HG02981 (cell line): Measurements from ENCODE around the gene LRRC34.

ENCODE experiments used
- ATAC-seq: cut with Tn5 transposase; IDR thresholded peaks from one replicate; pipeline ENCODE4 v1.9.1; 2021; ENCODE audit warnings: mild to moderate bottlenecking, moderate library complexity; ENCODE audit not compliant: unreplicated experiment

The LRRC34 gene

GRCh38 chr3:169815590-169816150, 3.0 kb upstream of the LRRC34 start:
- no peak for ATAC-seq

GRCh38 chr3:169813757-169814517, 1.2 kb upstream of the LRRC34 start:
- ATAC-seq, result peak; percentile 86

- ATAC-seq, result no peak
Observed at GRCh38 chr3:169813278-169813677, 574 bp upstream of the LRRC34 start.

- ATAC-seq, result peak; percentile 2
Observed at GRCh38 chr3:169811631-169812331, 923 bp downstream of the LRRC34 start.

GRCh38 chr3:169809230-169809795, 3.4 kb downstream of the LRRC34 start:
- no peak for ATAC-seq

- no peak for ATAC-seq
Observed at GRCh38 chr3:169804681-169805080, 8.0 kb downstream of the LRRC34 start.

GRCh38 chr3:169792359-169792758, 20.3 kb downstream of the LRRC34 start:
- ATAC-seq, result no peak

GRCh38 chr3:169790687-169791429, 21.8 kb downstream of the LRRC34 start:
- ATAC-seq, result no peak

GRCh38 chr3:169790219-169790618, 22.5 kb downstream of the LRRC34 start:
- no peak for ATAC-seq

GRCh38 chr3:169787791-169788190, 24.9 kb downstream of the LRRC34 start:
- ATAC-seq, result no peak

- ATAC-seq, result no peak
Observed at GRCh38 chr3:169787120-169787519, 25.6 kb downstream of the LRRC34 start.

GRCh38 chr3:169781209-169781855, 31.4 kb downstream of the LRRC34 start:
- ATAC-seq, result no peak

GRCh38 chr3:169780742-169781141, 32.0 kb downstream of the LRRC34 start:
- no peak for ATAC-seq

- no peak for ATAC-seq
Observed at GRCh38 chr3:169777822-169778221, 34.9 kb downstream of the LRRC34 start.

GRCh38 chr3:169774186-169774585, 38.5 kb downstream of the LRRC34 start:
- no peak for ATAC-seq

- ATAC-seq, result peak; percentile 82
Observed at GRCh38 chr3:169772897-169773816, 39.5 kb downstream of the LRRC34 start, which contains the start of gene MYNN. Gene MYNN (plus strand): TSS chr3:169773396. CDS start chr3:169774296, 900 bp downstream.

GRCh38 chr3:169772305-169772896, 40.3 kb downstream of the LRRC34 start:
- peak; percentile 7 for ATAC-seq

- ATAC-seq, result no peak
Observed at GRCh38 chr3:169771497-169772304, 41.0 kb downstream of the LRRC34 start.
